ENCODE results near the gene AKAP11. TPM values are rescaled to one million over a fixed set of nuclear protein-coding genes. Genes with fewer than 3 reads are reported as not detected.

The AKAP11 gene
- total and polyA plus RNA-seq, 2 of the 13 experiments (the other 11 are each of a cell fraction or from before 2014, with no cell fraction given): 7.2 to 9.8 TPM

DNA sequence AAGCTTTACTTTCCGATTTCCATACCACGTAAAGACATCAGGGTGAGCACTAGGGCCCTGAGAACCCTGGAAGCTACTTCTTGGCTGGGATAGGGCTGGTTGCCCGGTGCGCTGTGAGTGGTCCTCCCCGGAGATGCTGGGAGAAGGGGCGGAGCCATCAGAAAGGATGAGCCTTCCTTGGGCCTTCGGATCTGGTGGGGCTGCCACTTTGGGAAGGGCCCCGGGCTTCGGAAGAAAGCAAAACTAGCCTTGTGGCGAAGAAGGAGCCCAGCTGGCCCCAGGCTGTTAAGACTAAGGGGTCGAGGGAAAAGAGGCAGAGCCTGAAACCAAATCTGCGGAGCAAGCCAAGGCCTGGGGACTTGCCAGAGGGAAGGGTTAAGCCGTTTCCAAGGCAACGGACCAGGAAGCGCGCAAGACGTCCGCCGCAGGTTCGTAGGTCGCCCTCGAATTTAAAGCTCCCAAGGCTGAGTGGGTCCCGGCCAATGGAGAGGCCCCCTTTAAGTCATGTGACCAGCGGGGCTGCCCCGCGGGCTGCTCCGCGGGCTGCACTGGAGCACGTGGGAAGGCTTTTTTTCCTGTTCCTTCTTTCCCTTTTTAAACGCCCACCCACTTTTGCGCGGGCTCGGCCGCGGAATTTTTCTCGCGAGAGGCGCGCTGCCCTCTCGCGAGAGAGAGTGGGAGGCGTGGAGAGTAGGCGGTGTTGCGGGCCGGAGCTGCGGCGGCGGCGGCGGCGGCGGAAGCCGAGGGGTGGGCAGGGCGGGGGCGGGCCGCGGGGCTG, 426 bp upstream of the AKAP11 start (continued):
- TF ChIP-seq, protein P1, sequence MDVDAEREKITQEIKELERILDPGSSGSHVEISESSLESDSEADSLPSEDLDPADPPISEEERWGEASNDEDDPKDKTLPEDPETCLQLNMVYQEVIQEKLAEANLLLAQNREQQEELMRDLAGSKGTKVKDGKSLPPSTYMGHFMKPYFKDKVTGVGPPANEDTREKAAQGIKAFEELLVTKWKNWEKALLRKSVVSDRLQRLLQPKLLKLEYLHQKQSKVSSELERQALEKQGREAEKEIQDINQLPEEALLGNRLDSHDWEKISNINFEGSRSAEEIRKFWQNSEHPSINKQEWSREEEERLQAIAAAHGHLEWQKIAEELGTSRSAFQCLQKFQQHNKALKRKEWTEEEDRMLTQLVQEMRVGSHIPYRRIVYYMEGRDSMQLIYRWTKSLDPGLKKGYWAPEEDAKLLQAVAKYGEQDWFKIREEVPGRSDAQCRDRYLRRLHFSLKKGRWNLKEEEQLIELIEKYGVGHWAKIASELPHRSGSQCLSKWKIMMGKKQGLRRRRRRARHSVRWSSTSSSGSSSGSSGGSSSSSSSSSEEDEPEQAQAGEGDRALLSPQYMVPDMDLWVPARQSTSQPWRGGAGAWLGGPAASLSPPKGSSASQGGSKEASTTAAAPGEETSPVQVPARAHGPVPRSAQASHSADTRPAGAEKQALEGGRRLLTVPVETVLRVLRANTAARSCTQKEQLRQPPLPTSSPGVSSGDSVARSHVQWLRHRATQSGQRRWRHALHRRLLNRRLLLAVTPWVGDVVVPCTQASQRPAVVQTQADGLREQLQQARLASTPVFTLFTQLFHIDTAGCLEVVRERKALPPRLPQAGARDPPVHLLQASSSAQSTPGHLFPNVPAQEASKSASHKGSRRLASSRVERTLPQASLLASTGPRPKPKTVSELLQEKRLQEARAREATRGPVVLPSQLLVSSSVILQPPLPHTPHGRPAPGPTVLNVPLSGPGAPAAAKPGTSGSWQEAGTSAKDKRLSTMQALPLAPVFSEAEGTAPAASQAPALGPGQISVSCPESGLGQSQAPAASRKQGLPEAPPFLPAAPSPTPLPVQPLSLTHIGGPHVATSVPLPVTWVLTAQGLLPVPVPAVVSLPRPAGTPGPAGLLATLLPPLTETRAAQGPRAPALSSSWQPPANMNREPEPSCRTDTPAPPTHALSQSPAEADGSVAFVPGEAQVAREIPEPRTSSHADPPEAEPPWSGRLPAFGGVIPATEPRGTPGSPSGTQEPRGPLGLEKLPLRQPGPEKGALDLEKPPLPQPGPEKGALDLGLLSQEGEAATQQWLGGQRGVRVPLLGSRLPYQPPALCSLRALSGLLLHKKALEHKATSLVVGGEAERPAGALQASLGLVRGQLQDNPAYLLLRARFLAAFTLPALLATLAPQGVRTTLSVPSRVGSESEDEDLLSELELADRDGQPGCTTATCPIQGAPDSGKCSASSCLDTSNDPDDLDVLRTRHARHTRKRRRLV (CRISPR knock-in tag; IDR thresholded peaks at IDR 0.05): peak; percentile 78; the same call in 1 of the 2 replicates
- peak; percentile 55; the same call in 1 of the 2 replicates for TF ChIP-seq SP1 (IDR thresholded peaks at IDR 0.05)
- no peak for TF ChIP-seq SP1 (CRISPR knock-in tag; IDR thresholded peaks at IDR 0.05)
- TF ChIP-seq ZFP90 (CRISPR knock-in tag; IDR thresholded peaks at IDR 0.05; ENCODE audit: borderline replicate concordance): peak; percentile 62; the same call in 1 of the 2 replicates
- TF ChIP-seq ZBTB37 (CRISPR knock-in tag; IDR thresholded peaks at IDR 0.05): 0 out of 2 replicates have a peak, but pooled peaks have one; percentile 47
- TF ChIP-seq SOX5 (CRISPR knock-in tag; IDR thresholded peaks at IDR 0.05; ENCODE audit: borderline replicate concordance): peak; percentile 29; the same call in 1 of the 2 replicates
- TF ChIP-seq NR2F6 (IDR thresholded peaks at IDR 0.05): no peak
- no peak for TF ChIP-seq NR2F6 (CRISPR knock-in tag; IDR thresholded peaks at IDR 0.05)
- 0 out of 2 replicates have a peak, but pooled peaks have one; percentile 26 for TF ChIP-seq PPARG (CRISPR knock-in tag; conservative IDR thresholded peaks at IDR 0.05)
- TF ChIP-seq IKZF1 (IDR thresholded peaks at IDR 0.05): no peak
- TF ChIP-seq, protein P2, sequence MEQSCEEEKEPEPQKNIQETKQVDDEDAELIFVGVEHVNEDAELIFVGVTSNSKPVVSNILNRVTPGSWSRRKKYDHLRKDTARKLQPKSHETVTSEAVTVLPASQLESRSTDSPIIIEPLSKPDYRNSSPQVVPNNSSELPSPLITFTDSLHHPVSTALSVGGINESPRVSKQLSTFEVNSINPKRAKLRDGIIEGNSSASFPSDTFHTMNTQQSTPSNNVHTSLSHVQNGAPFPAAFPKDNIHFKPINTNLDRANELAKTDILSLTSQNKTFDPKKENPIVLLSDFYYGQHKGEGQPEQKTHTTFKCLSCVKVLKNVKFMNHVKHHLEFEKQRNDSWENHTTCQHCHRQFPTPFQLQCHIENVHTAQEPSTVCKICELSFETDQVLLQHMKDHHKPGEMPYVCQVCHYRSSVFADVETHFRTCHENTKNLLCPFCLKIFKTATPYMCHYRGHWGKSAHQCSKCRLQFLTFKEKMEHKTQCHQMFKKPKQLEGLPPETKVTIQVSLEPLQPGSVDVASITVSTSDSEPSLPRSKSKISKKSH (CRISPR knock-in tag; IDR thresholded peaks at IDR 0.05; ENCODE audit: borderline replicate concordance): peak; percentile 62; the same call in 1 of the 2 replicates
- peak; percentile 61; the same call in 1 of the 2 replicates for TF ChIP-seq ZNF816 (CRISPR knock-in tag; IDR thresholded peaks at IDR 0.05; ENCODE audit: borderline replicate concordance)
- peak; percentile 13; the same call in 1 of the 2 replicates for TF ChIP-seq E2F2 (CRISPR knock-in tag; IDR thresholded peaks at IDR 0.05; ENCODE audit: borderline replicate concordance)
- no peak for TF ChIP-seq RAD21 (CRISPR knock-in tag; IDR thresholded peaks at IDR 0.05)
- peak; percentile 56; the same call in 1 of the 2 replicates for TF ChIP-seq SIX1 (CRISPR knock-in tag; IDR thresholded peaks at IDR 0.05; ENCODE audit: borderline replicate concordance)
- TF ChIP-seq ZSCAN12 (CRISPR knock-in tag; IDR thresholded peaks at IDR 0.05): no peak; the same call in 1 of the 2 replicates
- TF ChIP-seq THAP11 (CRISPR knock-in tag; IDR thresholded peaks at IDR 0.05): peak; percentile 74
- 0 out of 2 replicates have a peak, but pooled peaks have one; percentile 55 for TF ChIP-seq HES4 (CRISPR knock-in tag; IDR thresholded peaks at IDR 0.05; ENCODE audit: borderline replicate concordance)
- TF ChIP-seq, protein P3, sequence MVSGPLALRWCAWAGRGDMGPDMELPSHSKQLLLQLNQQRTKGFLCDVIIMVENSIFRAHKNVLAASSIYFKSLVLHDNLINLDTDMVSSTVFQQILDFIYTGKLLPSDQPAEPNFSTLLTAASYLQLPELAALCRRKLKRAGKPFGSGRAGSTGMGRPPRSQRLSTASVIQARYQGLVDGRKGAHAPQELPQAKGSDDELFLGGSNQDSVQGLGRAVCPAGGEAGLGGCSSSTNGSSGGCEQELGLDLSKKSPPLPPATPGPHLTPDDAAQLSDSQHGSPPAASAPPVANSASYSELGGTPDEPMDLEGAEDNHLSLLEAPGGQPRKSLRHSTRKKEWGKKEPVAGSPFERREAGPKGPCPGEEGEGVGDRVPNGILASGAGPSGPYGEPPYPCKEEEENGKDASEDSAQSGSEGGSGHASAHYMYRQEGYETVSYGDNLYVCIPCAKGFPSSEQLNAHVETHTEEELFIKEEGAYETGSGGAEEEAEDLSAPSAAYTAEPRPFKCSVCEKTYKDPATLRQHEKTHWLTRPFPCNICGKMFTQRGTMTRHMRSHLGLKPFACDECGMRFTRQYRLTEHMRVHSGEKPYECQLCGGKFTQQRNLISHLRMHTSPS (CRISPR knock-in tag; IDR thresholded peaks at IDR 0.05; ENCODE audit: low read depth): no peak
